Left ventricle myocardium inferior (tissue), 1 donor: Measurements from ENCODE around the gene ST8SIA5. TPM values are rescaled to one million over a fixed set of nuclear protein-coding genes. Genes with fewer than 3 reads are reported as not detected.

Source experiments
- DNase-seq: peaks from one replicate; pipeline ENCODE4 v3.0.0-alpha.2; 2020
- H3K27ac ChIP-seq: fragments of 200-600 bp; replicated peaks from 2 replicates; pipeline ENCODE4 v1.8.0; 2021
- H3K27me3 ChIP-seq: fragments of 200-600 bp; 2 replicates; pipeline ENCODE4 v1.8.0; 2021; ENCODE audit warnings: low read depth
- H3K36me3 ChIP-seq: fragments of 200-600 bp; 2 replicates; pipeline ENCODE4 v1.8.0; 2021
- H3K4me1 ChIP-seq: fragments of 200-600 bp; 2 replicates; pipeline ENCODE4 v1.8.0; 2021
- H3K4me3 ChIP-seq: fragments of 200-600 bp; 2 replicates; pipeline ENCODE4 v1.8.0; 2021; ENCODE audit warnings: mild to moderate bottlenecking, moderate library complexity
- H3K9me3 ChIP-seq: fragments of 200-600 bp; replicated peaks from 2 replicates; pipeline ENCODE4 v1.8.0; 2021
- intact Hi-C: fragments of 100-400 bp; cut with micrococcal nuclease; formaldehyde crosslinking; loops from one replicate; pipeline ENCODE4 v1.11.0; 2022
- total RNA-seq: library from RNA; stranded (reverse); fragmentation: NEBNext Ultra II Directional; extraction: Animal tissue kit (Norgen Biotek cat#: 25700); gene quantifications from one replicate; pipeline ENCODE4 v1.2.1, GENCODE V29; 2021
- TF ChIP-seq, protein P1 (sequence below): fragments of 200-600 bp; IDR thresholded peaks from 2 replicates; pipeline ENCODE4 v1.8.0; 2021; ENCODE audit warnings: antibody characterized with exemption, mild to moderate bottlenecking, borderline replicate concordance
- donor health status: DM: no; HTN: yes; CAD: no; lungs with severe emphysema.

ST8SIA5 gene
- total RNA-seq, 1 donor from 2014 or later, result 6.2 TPM

DNA sequence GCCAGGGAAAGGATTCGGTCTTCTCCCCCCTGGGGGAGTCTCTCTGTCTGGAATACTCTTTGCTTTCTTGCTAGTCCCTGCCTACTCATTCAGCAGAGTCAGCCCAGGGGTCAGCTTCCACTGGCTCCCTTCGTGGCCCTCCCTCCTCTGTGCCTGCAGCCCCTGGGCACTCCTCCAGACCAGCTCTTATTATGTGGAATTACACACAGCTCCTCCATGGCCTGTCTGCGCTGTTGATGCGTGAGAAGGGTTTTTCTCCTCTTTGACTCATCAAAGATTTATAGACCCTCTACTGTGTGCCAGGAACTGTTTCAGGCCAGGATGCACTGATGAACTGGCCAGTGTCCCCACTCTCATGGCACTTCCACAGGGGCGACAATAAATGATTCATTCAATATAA lies 44.4 kb downstream of the ST8SIA5 start:
- no peaks in the 10 kb centered on the region for H3K27me3 ChIP-seq
- H3K27ac ChIP-seq, result peak overlapping the region; percentile 85
- H3K4me3 ChIP-seq, result no peak overlapping the region
- no peaks in the 10 kb centered on the region for H3K9me3 ChIP-seq
- H3K4me1 ChIP-seq, result peaks cover 34% of the 10 kb centered on the region
- DNase-seq, result no peak
- intact Hi-C loops, result no loop called here
- no peaks in the 10 kb centered on the region for H3K36me3 ChIP-seq
- TF ChIP-seq, protein P1, sequence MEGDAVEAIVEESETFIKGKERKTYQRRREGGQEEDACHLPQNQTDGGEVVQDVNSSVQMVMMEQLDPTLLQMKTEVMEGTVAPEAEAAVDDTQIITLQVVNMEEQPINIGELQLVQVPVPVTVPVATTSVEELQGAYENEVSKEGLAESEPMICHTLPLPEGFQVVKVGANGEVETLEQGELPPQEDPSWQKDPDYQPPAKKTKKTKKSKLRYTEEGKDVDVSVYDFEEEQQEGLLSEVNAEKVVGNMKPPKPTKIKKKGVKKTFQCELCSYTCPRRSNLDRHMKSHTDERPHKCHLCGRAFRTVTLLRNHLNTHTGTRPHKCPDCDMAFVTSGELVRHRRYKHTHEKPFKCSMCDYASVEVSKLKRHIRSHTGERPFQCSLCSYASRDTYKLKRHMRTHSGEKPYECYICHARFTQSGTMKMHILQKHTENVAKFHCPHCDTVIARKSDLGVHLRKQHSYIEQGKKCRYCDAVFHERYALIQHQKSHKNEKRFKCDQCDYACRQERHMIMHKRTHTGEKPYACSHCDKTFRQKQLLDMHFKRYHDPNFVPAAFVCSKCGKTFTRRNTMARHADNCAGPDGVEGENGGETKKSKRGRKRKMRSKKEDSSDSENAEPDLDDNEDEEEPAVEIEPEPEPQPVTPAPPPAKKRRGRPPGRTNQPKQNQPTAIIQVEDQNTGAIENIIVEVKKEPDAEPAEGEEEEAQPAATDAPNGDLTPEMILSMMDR, result no peak

DNA sequence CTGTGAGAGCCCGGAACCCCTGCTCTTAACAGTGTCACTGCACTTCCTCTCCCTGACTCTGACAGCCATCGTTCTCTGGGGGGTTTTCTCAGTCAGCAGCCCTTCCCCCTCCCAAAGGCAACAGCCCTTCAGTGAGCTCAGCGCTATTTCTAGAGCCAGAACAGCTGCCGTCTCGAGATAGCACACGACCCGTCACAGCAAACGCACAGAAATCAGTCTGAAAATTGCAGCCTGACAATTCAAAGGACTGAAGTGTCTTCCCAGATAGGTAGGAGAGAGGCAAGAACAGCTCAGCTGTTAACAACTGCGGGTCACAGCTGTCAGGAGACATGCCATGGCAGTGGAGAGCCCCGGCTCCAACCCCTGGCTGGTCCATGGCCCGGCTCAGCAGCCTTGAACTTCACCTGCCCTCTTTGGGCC lies 45.4 kb downstream of the ST8SIA5 start:
- Histone ChIP-seq H3K36me3 (no peaks in the 10 kb centered on the region), H3K9me3 (no peaks in the 10 kb centered on the region), H3K27ac (peak overlapping the region; percentile 85), H3K4me1 (peaks cover 34% of the 10 kb centered on the region), H3K27me3 (no peaks in the 10 kb centered on the region), H3K4me3 (no peak overlapping the region)
- intact Hi-C loops, result no loop called here
- TF ChIP-seq, protein P1, result no peak
- no peak for DNase-seq

DNA sequence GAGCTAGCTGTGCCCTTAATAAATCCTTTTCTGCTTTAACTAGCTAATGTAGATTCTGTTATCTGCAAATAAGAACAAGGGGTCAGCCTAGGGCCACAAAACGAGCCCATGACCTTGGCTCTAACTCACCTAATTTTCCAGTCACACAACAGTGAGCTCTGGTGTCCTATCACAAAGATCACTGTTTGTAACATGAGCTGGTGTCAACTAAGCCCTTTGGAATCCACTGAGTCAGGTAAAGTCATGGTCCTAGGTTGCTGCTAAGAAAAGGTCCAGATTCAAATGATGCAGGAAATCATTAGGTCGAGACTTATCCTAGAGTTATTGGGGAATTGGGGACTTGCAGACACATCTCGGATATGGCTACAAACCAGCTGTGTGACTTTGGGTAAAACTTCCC lies 49.9 kb downstream of the ST8SIA5 start:
- TF ChIP-seq, protein P1, result no peak
- Histone ChIP-seq H3K4me3 (no peak overlapping the region), H3K27ac (no peak overlapping the region), H3K36me3 (no peaks in the 10 kb centered on the region), H3K4me1 (peaks cover 23% of the 10 kb centered on the region), H3K27me3 (no peaks in the 10 kb centered on the region), H3K9me3 (no peaks in the 10 kb centered on the region)
- DNase-seq, result no peak
- intact Hi-C loops, result no loop called here

DNA sequence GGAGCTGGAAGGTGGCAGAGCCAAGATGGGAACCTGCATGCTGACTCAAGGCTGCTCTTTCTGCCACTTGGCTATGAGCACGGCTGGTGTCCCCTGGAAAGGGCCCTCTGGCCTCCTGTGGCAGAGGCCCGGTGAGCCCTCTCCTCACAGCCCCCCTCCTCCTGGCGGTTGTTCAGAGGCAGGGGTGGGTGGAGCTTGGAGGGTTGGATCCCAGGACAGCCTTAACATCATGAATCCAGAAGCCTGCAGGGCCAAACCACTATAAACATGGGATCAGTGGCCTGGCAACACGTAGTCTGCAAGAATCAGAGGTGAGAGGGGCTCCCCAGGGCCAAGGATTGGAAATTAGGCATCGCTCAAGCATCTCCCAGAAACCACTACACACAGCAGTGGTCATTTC lies 51.3 kb downstream of the ST8SIA5 start:
- TF ChIP-seq, protein P1, result no peak

DNA sequence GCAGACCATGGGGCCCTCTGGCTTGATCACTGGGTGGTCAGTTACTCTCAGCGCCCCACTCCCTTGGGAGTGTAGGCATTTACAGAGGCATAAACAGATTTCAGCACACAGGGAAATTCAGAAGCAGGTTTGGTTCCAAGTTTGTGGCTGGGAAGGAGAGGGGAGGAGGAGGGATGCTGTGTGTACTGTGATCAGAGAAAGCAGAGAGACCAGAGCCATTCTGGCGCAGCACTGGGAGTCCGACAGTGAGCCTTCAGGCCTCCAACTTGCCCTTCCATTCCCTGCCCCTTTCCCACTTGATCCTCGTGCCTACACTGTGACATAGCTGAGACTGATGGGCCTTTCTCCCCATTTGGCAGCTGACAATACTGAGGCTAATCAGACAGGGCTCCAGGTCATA lies 52.0 kb downstream of the ST8SIA5 start:
- no peak overlapping the region for H3K4me3 ChIP-seq
- H3K27ac ChIP-seq, result no peak overlapping the region
- DNase-seq, result no peak
- peaks cover 1% of the 10 kb centered on the region for H3K4me1 ChIP-seq
- no peaks in the 10 kb centered on the region for H3K27me3 ChIP-seq
- intact Hi-C loops, result no loop called here
- no peaks in the 10 kb centered on the region for H3K9me3 ChIP-seq
- H3K36me3 ChIP-seq, result no peaks in the 10 kb centered on the region
- TF ChIP-seq, protein P1, result no peak

More for the DNA sequence above, 51.3 kb downstream of the ST8SIA5 start:
- H3K27ac ChIP-seq, result no peak overlapping the region
- H3K4me1 ChIP-seq, result peaks cover 8% of the 10 kb centered on the region
- no peaks in the 10 kb centered on the region for H3K27me3 ChIP-seq
- no peak for DNase-seq
- no peaks in the 10 kb centered on the region for H3K36me3 ChIP-seq
- H3K9me3 ChIP-seq, result no peaks in the 10 kb centered on the region
- intact Hi-C loops, result no loop called here
- H3K4me3 ChIP-seq, result no peak overlapping the region

DNA sequence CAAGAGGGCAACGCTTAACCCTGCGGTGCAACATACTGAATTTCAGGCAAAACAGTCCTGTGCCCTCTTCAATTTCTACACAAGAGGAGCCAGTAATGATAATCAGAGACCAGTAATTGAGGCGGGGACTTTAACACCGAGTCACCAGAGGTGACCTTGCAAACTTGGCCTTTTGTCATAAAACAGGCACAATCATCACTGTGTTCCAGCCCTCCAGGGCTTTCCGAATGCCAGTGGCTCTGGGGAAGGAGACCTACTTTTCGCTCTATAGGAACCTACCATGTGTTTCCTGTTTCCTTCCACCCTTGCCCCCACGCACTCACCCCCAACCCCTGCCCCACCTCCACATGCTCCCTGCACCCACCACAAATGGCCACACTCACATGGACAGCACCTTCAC lies 52.7 kb downstream of the ST8SIA5 start:
- no peak overlapping the region for H3K27ac ChIP-seq
- TF ChIP-seq, protein P1, result no peak
- intact Hi-C loops, result no loop called here
- H3K36me3 ChIP-seq, result no peaks in the 10 kb centered on the region
- no peaks in the 10 kb centered on the region for H3K4me1 ChIP-seq
- H3K27me3 ChIP-seq, result no peaks in the 10 kb centered on the region
- no peaks in the 10 kb centered on the region for H3K9me3 ChIP-seq
- DNase-seq, result no peak
- H3K4me3 ChIP-seq, result no peak overlapping the region
